MM.1S (cell line): Measurements from ENCODE around the gene ABCC11.

Experiments
- DNase-seq: peaks from one replicate; pipeline ENCODE4 v3.0.0-alpha.2; 2015
- H2AFZ ChIP-seq: fragments of 300-600 bp; sonication (generic); 2 replicates; pipeline ENCODE4 v1.6.0; 2016; ENCODE audit warnings: antibody characterized with exemption, low read length
- H3F3A ChIP-seq: fragments of 300-600 bp; sonication (generic); 2 replicates; pipeline ENCODE4 v1.6.1; 2016; ENCODE audit warnings: mild to moderate bottlenecking, antibody characterized with exemption, low read length, moderate library complexity, mixed read lengths; ENCODE audit not compliant: insufficient read depth
- H3K27ac ChIP-seq: fragments of 300-600 bp; sonication (generic); 2 replicates; pipeline ENCODE4 v1.5.1; 2016; ENCODE audit warnings: mild to moderate bottlenecking, low read length
- H3K27me3 ChIP-seq: fragments of 300-600 bp; sonication (generic); replicated peaks from 2 replicates; pipeline ENCODE4 v1.6.0; 2016; ENCODE audit warnings: low read length; ENCODE audit not compliant: insufficient read depth
- H3K36me3 ChIP-seq: fragments of 300-600 bp; sonication (generic); replicated peaks from 2 replicates; pipeline ENCODE4 v1.6.1; 2016; ENCODE audit warnings: mild to moderate bottlenecking, low read length, mixed read lengths; ENCODE audit not compliant: insufficient read depth
- H3K4me1 ChIP-seq: fragments of 300-600 bp; sonication (generic); 2 replicates; pipeline ENCODE4 v1.6.1; 2016; ENCODE audit warnings: low read length, mixed read lengths
- H3K4me2 ChIP-seq: fragments of 300-600 bp; sonication (generic); 2 replicates; pipeline ENCODE4 v1.6.0; 2016; ENCODE audit warnings: low read depth, low read length
- H3K4me3 ChIP-seq: fragments of 300-600 bp; sonication (generic); 2 replicates; pipeline ENCODE4 v1.5.1; 2016; ENCODE audit warnings: low read length, mixed read lengths
- H3K79me2 ChIP-seq: fragments of 300-600 bp; sonication (generic); 2 replicates; pipeline ENCODE4 v1.6.1; 2016; ENCODE audit warnings: mixed run types, low read length, mixed read lengths
- H3K9ac ChIP-seq: fragments of 300-600 bp; sonication (generic); 2 replicates; pipeline ENCODE4 v1.6.1; 2016; ENCODE audit warnings: low read length, mixed read lengths
- H3K9me2 ChIP-seq: fragments of 300-600 bp; sonication (generic); replicated peaks from 2 replicates; pipeline ENCODE4 v1.6.1; 2016; ENCODE audit warnings: mild to moderate bottlenecking, low read length, mixed read lengths; ENCODE audit not compliant: insufficient read depth
- H3K9me3 ChIP-seq: fragments of 300-600 bp; sonication (generic); replicated peaks from 2 replicates; pipeline ENCODE4 v1.6.1; 2016; ENCODE audit warnings: mild to moderate bottlenecking, low read length, mixed read lengths; ENCODE audit not compliant: insufficient read depth
- H4K20me1 ChIP-seq: fragments of 300-600 bp; sonication (generic); 2 replicates; pipeline ENCODE4 v1.6.1; 2016; ENCODE audit warnings: mild to moderate bottlenecking, low read length, moderate library complexity, mixed read lengths; ENCODE audit not compliant: insufficient read depth
- CTCF ChIP-seq: fragments of 300-600 bp; sonication (generic); IDR thresholded peaks from 2 replicates; pipeline ENCODE4 v1.5.1; 2016; ENCODE audit warnings: antibody characterized with exemption, low read length, mixed read lengths
- EZH2 ChIP-seq: fragments of 300-600 bp; sonication (generic); optimal IDR thresholded peaks from 2 replicates; pipeline ENCODE3; 2017; ENCODE audit warnings: low read depth, mild to moderate bottlenecking, antibody characterized with exemption, low read length, mixed read lengths
- EZH2phosphoT487 ChIP-seq: fragments of 300-600 bp; sonication (generic); IDR thresholded peaks from 2 replicates; pipeline ENCODE4 v1.6.1; 2018; ENCODE audit warnings: antibody characterized with exemption, low read length

ABCC11 gene

GRCh38 chr16:48193846-48194245 is 53.5 kb downstream of the ABCC11 start:
- Histone ChIP-seq H3K27me3 (no peaks in the 10 kb centered on the region), H3K4me3 (no peak overlapping the region), H4K20me1 (no peaks in the 10 kb centered on the region), H3K27ac (no peak overlapping the region), H3K36me3 (no peaks in the 10 kb centered on the region), H3K4me1 (0 out of 2 replicates have a peak, but pooled peaks cover 2% of the 10 kb centered on the region), H3K9ac (no peak overlapping the region), H3K79me2 (no peaks in the 10 kb centered on the region), H3F3A (no peaks in the 10 kb centered on the region), H3K4me2 (no peak overlapping the region), H3K9me3 (no peaks in the 10 kb centered on the region), H2AFZ (no peak overlapping the region), H3K9me2 (no peaks in the 10 kb centered on the region)
- TF ChIP-seq EZH2 (no peak), CTCF (no peak), EZH2phosphoT487 (no peak)
- DNase-seq, result no peak

DNA sequence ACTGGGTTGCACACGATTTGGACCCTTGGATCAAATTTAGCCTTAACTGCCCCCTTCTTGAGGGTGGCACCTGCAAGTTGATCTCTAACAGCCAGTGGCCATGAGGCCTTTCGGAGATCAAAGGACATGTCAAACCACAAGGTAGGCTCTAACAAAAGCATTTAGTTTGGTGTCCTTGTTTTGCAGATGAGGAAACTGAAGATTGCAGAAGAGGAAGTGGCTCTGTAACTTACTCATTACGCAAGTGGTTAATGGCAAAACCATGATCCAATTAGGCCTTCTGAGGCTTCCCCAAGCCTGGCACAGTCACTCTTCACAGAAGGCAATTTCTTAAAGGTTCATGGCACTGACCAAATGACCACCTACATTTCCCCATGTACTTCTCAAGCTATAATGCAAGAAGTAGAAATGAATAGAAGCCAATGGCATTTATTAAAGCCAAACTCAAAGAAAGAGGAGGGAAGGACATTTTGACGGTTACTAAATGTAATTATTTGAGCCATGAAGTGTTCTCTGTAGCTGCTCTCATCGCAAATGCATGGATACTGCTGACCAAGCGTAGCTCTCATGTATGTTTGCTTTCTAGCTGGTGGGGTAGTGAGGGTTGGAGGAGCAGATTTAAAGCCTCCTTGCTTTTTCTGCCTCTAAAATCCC is 58.8 kb downstream of the ABCC11 start:
- no peaks in the 10 kb centered on the region for H3F3A ChIP-seq
- H3K27ac ChIP-seq, result no peak overlapping the region
- H3K4me1 ChIP-seq, result 0 out of 2 replicates have a peak, but pooled peaks cover 5% of the 10 kb centered on the region
- no peak overlapping the region for H3K4me3 ChIP-seq
- H4K20me1 ChIP-seq, result no peaks in the 10 kb centered on the region
- no peak overlapping the region for H3K4me2 ChIP-seq
- no peak overlapping the region for H2AFZ ChIP-seq
- H3K79me2 ChIP-seq, result no peaks in the 10 kb centered on the region
- H3K9me2 ChIP-seq, result no peaks in the 10 kb centered on the region
- DNase-seq, result no peak
- no peaks in the 10 kb centered on the region for H3K27me3 ChIP-seq
- H3K36me3 ChIP-seq, result no peaks in the 10 kb centered on the region
- H3K9me3 ChIP-seq, result no peaks in the 10 kb centered on the region
- no peak for TF ChIP-seq EZH2
- no peak for TF ChIP-seq EZH2phosphoT487
- TF ChIP-seq CTCF, result no peak
- H3K9ac ChIP-seq, result no peak overlapping the region

DNA sequence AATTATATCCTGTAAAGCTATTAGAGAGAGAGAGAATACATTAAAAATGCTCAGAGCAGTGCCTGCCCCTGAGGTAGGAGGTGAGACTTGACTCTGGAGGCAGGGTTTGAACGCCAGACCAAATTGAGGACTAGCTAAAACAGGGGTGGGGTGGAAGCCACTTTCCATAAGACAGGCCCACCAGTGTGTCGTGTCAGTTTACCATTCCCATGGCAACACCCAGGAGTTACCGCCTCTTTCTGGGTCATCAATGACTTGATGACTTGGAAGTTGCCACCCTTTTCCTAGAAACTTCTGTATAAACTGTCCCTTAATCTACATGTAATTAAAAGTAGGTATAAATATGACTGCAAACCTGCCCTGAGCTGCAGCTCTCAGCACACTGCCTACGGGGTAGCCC is 59.6 kb downstream of the ABCC11 start:
- Histone ChIP-seq H3F3A (no peaks in the 10 kb centered on the region), H3K4me2 (no peak overlapping the region), H4K20me1 (no peaks in the 10 kb centered on the region), H3K27ac (no peak overlapping the region), H3K9me2 (no peaks in the 10 kb centered on the region), H3K36me3 (no peaks in the 10 kb centered on the region), H3K4me1 (0 out of 2 replicates have a peak, but pooled peaks cover 5% of the 10 kb centered on the region), H3K9ac (no peak overlapping the region), H3K4me3 (no peak overlapping the region), H2AFZ (no peak overlapping the region), H3K79me2 (no peaks in the 10 kb centered on the region), H3K9me3 (no peaks in the 10 kb centered on the region), H3K27me3 (no peaks in the 10 kb centered on the region)
- DNase-seq, result no peak
- TF ChIP-seq CTCF (no peak), EZH2phosphoT487 (no peak), EZH2 (no peak)
